ENCODE data around the gene CCL27. TPM values are rescaled to one million over a fixed set of nuclear protein-coding genes. Genes with fewer than 3 reads are reported as not detected.

CCL27 gene
- polyA plus RNA-seq, 4 donors = 0.23 to 0.44 (median 0.41) TPM; not detected in 1

- no peak for DNase-seq (ENCODE audit: low read depth in 4 of 4, low spot score in 2 of 4)
Observed at GRCh38 chr9:34628656-34629490, 33.6 kb downstream of the CCL27 start, which contains the start of gene ARID3C. Gene ARID3C, minus strand, starts transcription at chr9:34629066. Its CDS starts 1,052 bp downstream, at chr9:34628014.

- DNase-seq (ENCODE audit: low read depth in 4 of 4, low spot score in 2 of 4) = no peak
Observed at GRCh38 chr9:34627716-34628655, 34.5 kb downstream of the CCL27 start.

- no peak for DNase-seq (ENCODE audit: low read depth in 4 of 4, low spot score in 2 of 4)
Observed at GRCh38 chr9:34625186-34625486, 37.3 kb downstream of the CCL27 start.

- DNase-seq (ENCODE audit: low read depth in 4 of 4, low spot score in 2 of 4) = no peak
Observed at GRCh38 chr9:34624475-34625185, 37.8 kb downstream of the CCL27 start.

- no peak for DNase-seq (ENCODE audit: low read depth in 4 of 4, low spot score in 2 of 4)
Observed at GRCh38 chr9:34623374-34624235, 38.9 kb downstream of the CCL27 start.

GRCh38 chr9:34620061-34620994 lies 42.1 kb downstream of the CCL27 start, which contains the start of gene DCTN3:
Gene DCTN3, minus strand, starts transcription at chr9:34620495. Its CDS starts 31 bp downstream, at chr9:34620464.
- peak in 3 of 4 donors; percentile 83 to 92 (median 84) for DNase-seq (ENCODE audit: low read depth in 4 of 4, low spot score in 2 of 4)

GRCh38 chr9:34615132-34615531 lies 47.3 kb downstream of the CCL27 start:
- no peak for DNase-seq (ENCODE audit: low read depth in 4 of 4, low spot score in 2 of 4)

GRCh38 chr9:34612788-34613390 lies 49.6 kb downstream of the CCL27 start:
- DNase-seq (ENCODE audit: low read depth in 4 of 4, low spot score in 2 of 4) = peak in 1 of 4 donors; percentile 78

Other genes with a start within 250 kb of the CCL27 start
- 10 to 100 TPM; 12.9 to 15.2 (median 13.4) TPM for gene FAM219A, start 204.1 kb downstream of the CCL27 start, polyA plus RNA-seq (ENCODE audit: insufficient read length in 4 of 4)
- gene DNAI1, start 203.9 kb downstream of the CCL27 start, polyA plus RNA-seq (ENCODE audit: insufficient read length in 4 of 4) = 1 to 10 TPM in 3 of 4 donors, under 1 TPM in 1; 0.99 to 5.7 (median 3.7) TPM
- 1 to 10 TPM; 1.5 to 2.8 (median 2.1) TPM for gene ENHO, start 139.7 kb downstream of the CCL27 start, polyA plus RNA-seq (ENCODE audit: insufficient read length in 4 of 4)
- gene CNTFR, start 72.9 kb downstream of the CCL27 start, polyA plus RNA-seq (ENCODE audit: insufficient read length in 4 of 4) = 10 to 100 TPM; 33.1 to 59.9 (median 47.4) TPM
- gene RPP25L, start 50.6 kb downstream of the CCL27 start, polyA plus RNA-seq (ENCODE audit: insufficient read length in 4 of 4) = 10 to 100 TPM; 26.5 to 38.1 (median 30.7) TPM
- 100 to 1,000 TPM in 3 of 4 donors, 10 to 100 TPM in 1; 95.2 to 108 (median 103) TPM for gene DCTN3, start 42.2 kb downstream of the CCL27 start, polyA plus RNA-seq (ENCODE audit: insufficient read length in 4 of 4)
- gene ARID3C, start 33.6 kb downstream of the CCL27 start, polyA plus RNA-seq (ENCODE audit: insufficient read length in 4 of 4) = under 1 TPM in 3 of 4 donors, not detected in 1; 0.16 to 0.21 (median 0.19) TPM
- gene SIGMAR1, start 24.9 kb downstream of the CCL27 start, polyA plus RNA-seq (ENCODE audit: insufficient read length in 4 of 4) = 10 to 100 TPM; 44.0 to 57.1 (median 49.5) TPM
- gene GALT, start 16.0 kb downstream of the CCL27 start, polyA plus RNA-seq (ENCODE audit: insufficient read length in 4 of 4) = 10 to 100 TPM; 57.7 to 88.7 (median 70.9) TPM
- gene IL11RA, start 10.5 kb downstream of the CCL27 start, polyA plus RNA-seq (ENCODE audit: insufficient read length in 4 of 4) = 10 to 100 TPM; 45.0 to 77.6 (median 68.5) TPM
- gene CCL19, start 28.6 kb upstream of the CCL27 start, polyA plus RNA-seq (ENCODE audit: insufficient read length in 4 of 4) = under 1 TPM in 1 of 4 donors, not detected in 3; 0.28 TPM
- gene CCL21, start 47.5 kb upstream of the CCL27 start, polyA plus RNA-seq (ENCODE audit: insufficient read length in 4 of 4) = 10 to 100 TPM in 2 of 4 donors, 1 to 10 TPM in 2; 6.5 to 21.2 (median 10.8) TPM

Data from left renal cortex interstitium (tissue), 4 donors.